HG03354 (cell line): ENCODE measurements around the gene RRAS.

Experiments used
- ATAC-seq: cut with Tn5 transposase; IDR thresholded peaks from one replicate; pipeline ENCODE4 v1.9.1; 2021; ENCODE audit warnings: mild to moderate bottlenecking; ENCODE audit not compliant: unreplicated experiment, poor library complexity, severe bottlenecking

RRAS gene

GRCh38 chr19:49677901-49678674 lies 38.1 kb upstream of the RRAS start:
- no peak for ATAC-seq

DNA sequence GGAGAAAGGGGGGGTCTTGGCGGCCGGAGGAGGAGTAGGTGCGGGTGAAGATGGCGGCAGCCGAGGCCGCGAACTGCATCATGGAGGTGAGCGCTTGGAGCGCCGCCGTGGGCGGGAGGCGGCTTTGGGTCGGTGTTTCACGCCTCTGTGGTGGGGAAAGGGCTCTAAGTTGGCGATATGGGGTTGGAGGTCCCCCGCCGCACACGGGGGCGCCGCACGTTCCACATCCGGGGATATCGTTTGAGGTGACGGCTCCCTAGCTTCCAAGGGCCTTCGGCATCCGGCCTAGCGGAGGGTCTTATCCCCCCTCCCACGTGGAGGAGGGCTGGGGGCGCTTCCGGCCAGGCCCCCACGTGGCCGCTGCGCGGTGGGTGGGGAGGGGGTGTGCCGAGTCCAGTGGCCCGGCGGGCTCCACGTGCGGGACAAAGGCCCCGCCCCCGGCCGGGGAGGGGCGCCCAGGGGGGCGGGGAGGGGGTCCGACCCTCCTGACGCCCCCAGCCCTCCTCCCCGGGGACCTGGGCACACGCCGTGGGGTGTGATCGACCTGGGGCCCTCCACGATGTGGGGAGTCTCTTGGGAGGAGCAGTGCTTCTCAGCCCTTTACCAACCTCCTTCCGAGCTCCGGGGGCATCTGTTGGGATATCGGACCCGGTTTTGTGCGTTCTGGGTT lies 37.4 kb upstream of the RRAS start, which contains the start of gene PRMT1:
PRMT1 (plus strand) TSS at position 41 of the 670 bp plus-strand sequence; CDS start at position 51, 10 bp downstream.
- ATAC-seq = peak; percentile 9

GRCh38 chr19:49676784-49677230 lies 36.9 kb upstream of the RRAS start:
- ATAC-seq = peak; percentile 65

DNA sequence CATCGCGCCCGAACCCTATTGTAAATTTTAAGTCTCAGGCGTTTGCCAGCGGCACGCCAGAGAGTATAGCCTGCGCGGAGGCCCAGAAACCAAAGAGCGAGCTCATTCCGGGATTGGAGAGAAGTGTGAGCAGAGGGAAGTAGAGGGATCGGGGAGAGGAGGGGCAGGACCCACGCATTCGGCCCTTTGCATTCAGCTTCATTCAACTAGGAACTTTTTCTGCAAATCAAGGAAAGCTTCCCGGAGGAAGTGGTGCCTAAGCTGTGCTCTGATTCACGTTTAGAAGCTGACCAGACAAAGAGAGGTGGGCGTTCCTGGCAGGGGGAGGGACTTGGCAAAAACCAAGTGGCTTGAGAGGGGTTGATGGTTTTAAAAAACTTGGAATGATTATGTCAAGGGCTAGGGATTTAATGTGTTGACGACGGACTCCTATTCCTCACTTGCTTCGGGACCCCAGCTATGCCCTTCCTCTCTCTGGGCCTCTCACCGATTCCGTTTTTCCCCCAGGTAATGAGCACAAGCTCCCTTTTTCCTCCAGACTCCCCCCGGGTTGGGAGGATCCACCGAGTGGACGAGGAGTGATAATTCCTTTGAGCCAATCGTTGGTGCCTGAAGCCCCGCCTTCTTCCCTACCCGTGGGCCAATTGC lies 36.3 kb upstream of the RRAS start:
- peak; percentile 28 for ATAC-seq

GRCh38 chr19:49672131-49672919 lies 32.4 kb upstream of the RRAS start:
- no peak for ATAC-seq

- no peak for ATAC-seq
These were observed 29.6 kb upstream of the RRAS start for GRCh38 chr19:49669516-49669915.

DNA sequence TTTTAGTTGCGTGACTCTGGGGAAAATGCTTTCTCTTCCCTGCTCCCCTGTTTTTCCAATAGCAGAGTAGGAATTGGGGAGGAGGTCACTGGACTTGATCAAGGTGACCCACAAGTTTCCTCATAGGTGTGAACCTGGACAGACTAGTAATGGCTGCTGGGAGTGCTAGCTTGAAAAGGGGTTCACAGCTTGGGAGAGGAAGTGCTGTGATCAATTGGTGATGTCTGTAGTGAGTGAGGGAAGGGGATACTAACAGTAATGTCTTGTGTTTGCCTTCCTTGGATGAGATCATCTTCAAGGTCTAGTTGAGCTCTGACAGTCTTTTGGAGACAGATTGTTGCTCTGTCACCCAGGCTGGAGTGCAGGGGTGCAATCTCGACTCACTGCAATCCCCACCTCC lies 27.5 kb upstream of the RRAS start:
- ATAC-seq = no peak

DNA sequence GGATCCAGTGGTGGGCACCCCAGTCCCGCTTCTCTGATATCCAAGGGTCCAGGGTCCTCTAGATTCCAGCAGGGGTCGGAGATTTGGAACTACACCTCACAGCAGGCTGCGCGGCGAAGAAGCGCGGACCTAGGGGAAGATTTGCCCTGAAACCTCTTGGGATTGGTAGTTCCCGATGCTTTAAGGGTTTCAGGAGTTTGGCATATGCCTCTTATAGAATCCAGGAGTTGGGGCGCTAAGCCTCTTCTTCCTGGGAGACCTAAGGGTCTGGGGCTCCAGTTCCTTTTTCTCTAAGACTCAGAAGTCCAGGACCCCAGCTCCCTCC lies 26.1 kb upstream of the RRAS start:
- no peak for ATAC-seq

GRCh38 chr19:49665351-49666119 lies 25.6 kb upstream of the RRAS start, which contains the start of the genes BCL2L12 and IRF3:
TSS of gene BCL2L12 (plus strand) at chr19:49665933. CDS start at chr19:49666693, 760 bp downstream.
TSS of gene IRF3 (minus strand) at chr19:49665857. CDS start at chr19:49664838, 1,019 bp downstream.
- peak; percentile 86 for ATAC-seq

- peak; percentile 2 for ATAC-seq
These were observed 25.1 kb upstream of the RRAS start for GRCh38 chr19:49665036-49665350.

- peak; percentile 32 for ATAC-seq
These were observed 24.5 kb upstream of the RRAS start for GRCh38 chr19:49664171-49665035.

DNA sequence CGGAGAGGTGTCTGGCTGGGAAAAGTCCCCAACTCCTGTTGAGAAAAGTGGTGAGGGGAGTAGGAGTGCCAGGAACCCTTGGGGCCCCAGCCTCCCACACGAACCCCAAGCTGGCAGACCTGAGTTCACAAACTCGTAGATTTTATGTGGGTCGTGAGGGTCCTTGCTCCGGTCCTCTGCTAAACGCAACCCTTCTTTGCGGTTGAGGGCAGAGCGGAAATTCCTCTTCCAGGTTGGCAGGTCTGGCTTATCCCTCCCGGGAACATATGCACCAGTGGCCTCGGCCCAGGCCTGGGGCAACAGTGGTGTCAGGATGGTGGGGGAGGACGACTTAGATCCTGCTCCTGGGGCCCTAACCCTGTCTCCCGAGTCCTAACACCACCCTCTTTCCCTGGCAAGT lies 23.3 kb upstream of the RRAS start:
- no peak for ATAC-seq

GRCh38 chr19:49662011-49662410 lies 22.1 kb upstream of the RRAS start:
- no peak for ATAC-seq

- ATAC-seq = no peak
These were observed 20.5 kb upstream of the RRAS start for GRCh38 chr19:49660338-49660961.

- no peak for ATAC-seq
These were observed 18.9 kb upstream of the RRAS start for GRCh38 chr19:49658566-49659442.

- ATAC-seq = no peak
These were observed 18.2 kb upstream of the RRAS start for GRCh38 chr19:49658139-49658517.

- no peak for ATAC-seq
These were observed 17.7 kb upstream of the RRAS start for GRCh38 chr19:49657493-49658138.
